Measurements from ENCODE around the gene SEMA4B. TPM values are rescaled to one million over a fixed set of nuclear protein-coding genes. Genes with fewer than 3 reads are reported as not detected.
"Not testable (repeated sequence)": the region's sequence is repeated elsewhere in the genome, so short reads cannot be mapped to it uniquely, and the experiment has no call there.

SEMA4B gene
- total and polyA plus RNA-seq, 10 of the 15 experiments (the other 5 are each of a cell fraction or from before 2014, with no cell fraction given): 0.87 to 26.0 (median 9.3) TPM

DNA sequence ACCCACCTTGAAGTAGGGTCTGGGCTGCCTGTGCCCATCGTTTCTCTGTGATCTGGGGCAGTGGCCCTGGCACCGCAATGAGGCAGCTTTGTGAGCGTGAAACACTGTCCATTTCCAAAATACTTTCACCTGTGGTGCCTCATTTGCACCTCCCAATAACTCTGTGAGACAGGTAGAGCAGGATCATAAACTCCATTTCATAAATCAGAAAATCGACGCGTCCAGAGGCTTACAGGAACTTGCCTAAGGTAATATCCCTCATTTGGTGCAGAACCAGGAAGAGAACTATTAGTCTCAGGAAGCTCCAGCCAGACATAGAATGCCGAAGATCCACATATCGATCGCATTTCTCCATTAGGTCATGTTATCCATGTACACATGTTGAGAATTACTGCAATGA lies 38.2 kb upstream of the SEMA4B start (continued):
- TF ChIP-seq TARDBP (IDR thresholded peaks at IDR 0.05; ENCODE audit: borderline replicate concordance) (no peak), PML (IDR thresholded peaks at IDR 0.05; ENCODE audit: low read length) (no peak)

DNA sequence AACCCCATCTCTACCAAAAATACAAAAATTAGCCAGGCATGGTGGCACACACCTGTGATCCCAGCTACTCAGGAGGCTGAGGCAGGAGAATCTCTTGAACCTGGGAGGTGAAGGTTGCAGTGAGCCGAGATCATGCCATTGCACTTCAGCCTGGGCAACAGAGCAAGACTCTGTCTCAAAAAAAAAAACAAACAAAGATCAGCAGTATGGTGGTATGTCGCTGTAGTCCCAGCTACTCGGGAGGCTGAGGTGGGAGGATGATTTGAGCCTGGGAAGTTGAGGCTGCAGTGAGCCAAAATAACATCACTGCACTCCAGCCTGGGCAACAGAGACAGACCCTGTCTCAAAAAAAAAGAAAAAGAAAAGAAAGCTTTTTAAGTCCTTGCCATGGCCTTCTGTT lies 36.9 kb upstream of the SEMA4B start:
- 97% methylated on average over 3 of the region's 3 CpGs for WGBS (ENCODE audit: insufficient coverage, insufficient replicate concordance, low lambda C conversion rate, missing lambda C conversion rate)
- CTCF ChIA-PET: interaction anchor here (0.6 to 3.5 kb wide), 7 partner anchors 9 to 129 kb away, joined by 3 to 22 read pairs (median 3); no protein-coding TSS in a partner anchor
- SMC1A ChIA-PET (ENCODE audit: uncharacterized antibody, unreplicated experiment): interaction anchor here (1.0 to 7.6 kb wide), 6 partner anchors 14 to 100 kb away, joined by 3 to 70 read pairs (median 26); partner anchors contain the start of genes CIB1 and GDPGP1
- FAIRE-seq; ATAC-seq; H3K27me3 ChIP-seq (replicated peaks in 1 of 2; ENCODE audit: control insufficient read depth in 2 of 2, insufficient read depth in 2 of 2, low read length in 1 of 2); H3K4me2 ChIP-seq (ENCODE audit: control insufficient read depth, insufficient read depth); H3K9me3 ChIP-seq (replicated peaks; ENCODE audit: control insufficient read depth, insufficient read depth, low read length); H3K4me3 ChIP-seq; BruUV-seq (replicated peaks); H3K27ac ChIP-seq (ENCODE audit: control insufficient read depth, insufficient read depth); H4K20me1 ChIP-seq (ENCODE audit: control insufficient read depth, insufficient read depth); H3K79me2 ChIP-seq (ENCODE audit: control insufficient read depth, insufficient read depth, low read length); H3K9ac ChIP-seq (ENCODE audit: control insufficient read depth, insufficient read depth, low read length); H2AFZ ChIP-seq (ENCODE audit: control insufficient read depth, low read depth, low read length); DNase-seq (ENCODE audit: low read depth, low spot score); H3K36me3 ChIP-seq (ENCODE audit: control insufficient read depth in 2 of 2, insufficient read depth in 2 of 2, low read length in 1 of 2): not testable (repeated sequence)
- in situ Hi-C loops (cut with MboI): loop anchor here (5.0 kb wide), 2 partner anchors 53 to 123 kb away; no protein-coding TSS in a partner anchor
- intact Hi-C loops (cut with micrococcal nuclease; ENCODE audit: unreplicated experiment): loop anchor here (5.0 kb wide), 1 partner anchor 38 kb away; the partner anchor contains the start of gene SEMA4B
- peaks cover 35% of the 10 kb centered on the region for H3K4me1 ChIP-seq (ENCODE audit: control insufficient read depth, insufficient read depth, low read length)
- RAD21 ChIA-PET (ENCODE audit: unreplicated experiment): interaction anchor here (0.6 to 4.4 kb wide), 9 partner anchors 12 to 118 kb away, joined by 3 to 43 read pairs (median 6); partner anchors contain the start of gene SEMA4B
- POLR2A ChIA-PET: interaction anchor here (1.1 to 3.6 kb wide), 4 partner anchors 12 to 69 kb away, joined by 3 to 18 read pairs (median 13); partner anchors contain the start of genes CIB1, GDPGP1 and SEMA4B

DNA sequence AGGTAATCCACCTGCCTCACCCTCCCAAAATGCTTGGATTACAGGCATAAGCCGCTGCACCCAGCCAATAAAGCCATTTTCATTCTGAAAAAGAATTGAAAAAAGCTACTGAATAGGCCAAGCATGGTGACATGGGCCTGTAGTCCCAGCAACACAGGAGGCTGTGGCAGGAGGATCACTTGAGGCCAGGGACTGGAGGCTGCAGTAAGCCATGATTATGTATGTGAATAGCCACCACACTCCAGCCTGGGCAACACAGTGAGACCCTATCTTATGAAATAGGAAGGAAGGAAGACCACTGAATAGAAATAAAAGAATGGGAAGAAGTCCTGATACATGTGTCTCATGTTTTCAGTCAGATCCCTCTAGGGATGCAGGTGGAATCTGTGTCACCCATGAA lies 36.0 kb upstream of the SEMA4B start:
- WGBS (ENCODE audit: insufficient coverage, insufficient replicate concordance, low lambda C conversion rate, missing lambda C conversion rate): 88% methylated on average over 1 of the region's 1 CpG
- peak overlapping the region; percentile 48 for H3K27ac ChIP-seq (ENCODE audit: control insufficient read depth, insufficient read depth)
- intact Hi-C loops (cut with micrococcal nuclease; ENCODE audit: unreplicated experiment): no loop called here
- FAIRE-seq (no peak), DNase-seq (ENCODE audit: low read depth, low spot score) (no peak), ATAC-seq (no peak)
- in situ Hi-C loops (cut with MboI): no loop called here
- peaks cover 35% of the 10 kb centered on the region for H3K4me1 ChIP-seq (ENCODE audit: control insufficient read depth, insufficient read depth, low read length)
- H4K20me1 ChIP-seq (ENCODE audit: control insufficient read depth, insufficient read depth): no peaks in the 10 kb centered on the region
- H3K4me3 ChIP-seq: no peak overlapping the region
- BruUV-seq (replicated peaks): no TSS peak
- ChIA-PET RAD21 (ENCODE audit: unreplicated experiment) (interaction anchor here (0.6 to 4.4 kb wide), 6 partner anchors 19 to 648 kb away, joined by 3 to 43 read pairs (median 4); no protein-coding TSS in a partner anchor), POLR2A (interaction anchor here (0.7 to 3.0 kb wide), 4 partner anchors 11 to 106 kb away, joined by 3 to 18 read pairs (median 8); partner anchors contain the start of genes CIB1 and GDPGP1), SMC1A (ENCODE audit: uncharacterized antibody, unreplicated experiment) (interaction anchor here (1.2 to 7.6 kb wide), 8 partner anchors 13 to 67 kb away, joined by 3 to 70 read pairs (median 7); partner anchors contain the start of genes CIB1, GDPGP1 and SEMA4B), CTCF (interaction anchor here (0.7 to 1.8 kb wide), 6 partner anchors 8 to 128 kb away, joined by 3 to 5 read pairs (median 3); no protein-coding TSS in a partner anchor)
- H2AFZ ChIP-seq (ENCODE audit: control insufficient read depth, low read depth, low read length): no peak overlapping the region; the same call in 1 of the 2 replicates
- no peaks in the 10 kb centered on the region; the same call in 2 of the 3 replicates for H3K9me3 ChIP-seq (replicated peaks; ENCODE audit: control insufficient read depth, insufficient read depth, low read length)
- no peaks in the 10 kb centered on the region for H3K79me2 ChIP-seq (ENCODE audit: control insufficient read depth, insufficient read depth, low read length)
- H3K36me3 ChIP-seq (ENCODE audit: control insufficient read depth in 2 of 2, insufficient read depth in 2 of 2, low read length in 1 of 2): no peaks in the 10 kb centered on the region
- H3K27me3 ChIP-seq (replicated peaks in 1 of 2; ENCODE audit: control insufficient read depth in 2 of 2, insufficient read depth in 2 of 2, low read length in 1 of 2): no peaks in the 10 kb centered on the region
- H3K4me2 ChIP-seq (ENCODE audit: control insufficient read depth, insufficient read depth): peak overlapping the region; percentile 15; the same call in 1 of the 2 replicates
- no peak overlapping the region for H3K9ac ChIP-seq (ENCODE audit: control insufficient read depth, insufficient read depth, low read length)
- TF ChIP-seq ESRRA (IDR thresholded peaks at IDR 0.05; ENCODE audit: low read length) (no peak), CBX3 (IDR thresholded peaks at IDR 0.05; ENCODE audit: borderline replicate concordance, low read depth) (no peak), FOXK2 (IDR thresholded peaks at IDR 0.05) (no peak), CREM (IDR thresholded peaks at IDR 0.05; ENCODE audit: low read depth) (no peak), HDAC6 (IDR thresholded peaks at IDR 0.05; ENCODE audit: unreplicated experiment) (no peak), NFXL1 (IDR thresholded peaks at IDR 0.05; ENCODE audit: borderline replicate concordance) (no peak), EP300 (IDR thresholded peaks at IDR 0.05; ENCODE audit: borderline replicate concordance in 1 of 2, control insufficient read depth in 1 of 2, low read depth in 2 of 2, low read length in 2 of 2) (no peak), SMAD5 (IDR thresholded peaks at IDR 0.05; ENCODE audit: low read depth) (no peak), YY1 (IDR thresholded peaks at IDR 0.05; ENCODE audit: low read depth, low read length) (no peak), BHLHE40 (IDR thresholded peaks at IDR 0.05; ENCODE audit: borderline replicate concordance in 1 of 2, low read depth in 2 of 2, low read length in 1 of 2) (no peak)
- TF ChIP-seq, protein P1, sequence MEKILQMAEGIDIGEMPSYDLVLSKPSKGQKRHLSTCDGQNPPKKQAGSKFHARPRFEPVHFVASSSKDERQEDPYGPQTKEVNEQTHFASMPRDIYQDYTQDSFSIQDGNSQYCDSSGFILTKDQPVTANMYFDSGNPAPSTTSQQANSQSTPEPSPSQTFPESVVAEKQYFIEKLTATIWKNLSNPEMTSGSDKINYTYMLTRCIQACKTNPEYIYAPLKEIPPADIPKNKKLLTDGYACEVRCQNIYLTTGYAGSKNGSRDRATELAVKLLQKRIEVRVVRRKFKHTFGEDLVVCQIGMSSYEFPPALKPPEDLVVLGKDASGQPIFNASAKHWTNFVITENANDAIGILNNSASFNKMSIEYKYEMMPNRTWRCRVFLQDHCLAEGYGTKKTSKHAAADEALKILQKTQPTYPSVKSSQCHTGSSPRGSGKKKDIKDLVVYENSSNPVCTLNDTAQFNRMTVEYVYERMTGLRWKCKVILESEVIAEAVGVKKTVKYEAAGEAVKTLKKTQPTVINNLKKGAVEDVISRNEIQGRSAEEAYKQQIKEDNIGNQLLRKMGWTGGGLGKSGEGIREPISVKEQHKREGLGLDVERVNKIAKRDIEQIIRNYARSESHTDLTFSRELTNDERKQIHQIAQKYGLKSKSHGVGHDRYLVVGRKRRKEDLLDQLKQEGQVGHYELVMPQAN (conservative IDR thresholded peaks at IDR 0.05): no peak
